ENCODE results near the gene R3HDM4.
"Not testable (repeated sequence)": the region's sequence is repeated elsewhere in the genome, so short reads cannot be mapped to it uniquely, and the experiment has no call there.

R3HDM4 gene

DNA sequence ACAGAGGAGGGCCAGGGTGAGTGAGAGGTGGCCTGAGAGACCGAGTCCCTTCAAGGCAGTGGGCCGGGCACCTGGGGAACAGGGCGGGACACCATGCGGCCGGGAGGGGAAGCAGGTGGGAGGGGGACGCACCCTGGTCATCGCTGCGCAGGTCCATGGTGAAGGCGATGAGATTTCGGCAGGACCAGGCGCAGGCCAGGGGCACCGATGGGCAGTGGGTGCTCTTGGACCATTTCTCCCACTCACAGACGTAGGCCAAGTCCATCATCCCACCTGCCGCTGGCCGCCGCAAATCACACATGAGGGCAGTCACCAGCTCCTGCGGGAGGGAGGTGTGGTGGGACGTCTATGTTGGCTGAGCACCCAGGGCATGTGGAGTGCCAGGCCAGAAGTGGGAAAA, 22.2 kb downstream of the R3HDM4 start:
- DNase-seq: no peak

- DNase-seq: no peak
Observed at GRCh38 chr19:889662-890295, 23.2 kb downstream of the R3HDM4 start.

DNA sequence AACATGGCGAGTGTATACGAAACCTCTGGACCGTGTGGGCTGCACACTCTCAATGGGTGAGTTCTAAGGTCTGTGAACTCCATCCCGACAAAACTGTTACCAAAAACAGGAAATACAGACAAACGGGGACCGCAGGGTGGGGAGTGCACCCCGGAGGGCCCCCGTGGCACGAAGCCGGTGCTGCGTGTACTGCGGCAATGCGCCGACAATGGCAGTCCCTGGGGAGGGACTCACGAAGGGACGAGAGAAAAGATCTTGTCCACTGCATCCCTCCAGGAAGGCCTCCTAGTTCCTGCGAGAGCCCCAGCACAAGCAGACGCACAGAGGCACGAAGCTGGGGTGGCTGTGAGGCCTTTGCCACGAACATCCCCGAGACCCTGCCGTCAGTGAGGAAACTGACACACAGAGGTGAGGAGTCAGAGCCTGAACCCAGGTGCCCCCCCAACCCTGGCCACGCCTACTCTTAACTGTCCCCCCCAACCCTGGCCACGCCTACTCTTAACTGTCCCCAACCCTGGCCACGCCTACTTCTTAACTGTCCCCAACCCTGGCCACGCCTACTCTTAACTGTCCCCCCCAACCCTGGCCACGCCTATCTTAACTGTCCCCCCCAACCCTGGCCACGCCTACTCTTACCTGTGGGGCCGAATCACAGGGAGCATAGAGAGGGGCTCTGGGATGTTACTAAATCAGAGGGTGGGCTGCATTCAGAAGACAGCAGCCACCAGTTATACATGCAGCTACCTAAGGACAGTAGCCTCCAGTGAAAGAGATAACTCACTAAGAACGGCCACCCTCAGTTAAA, 24.2 kb downstream of the R3HDM4 start:
- DNase-seq: no peak

- no peak for DNase-seq
Observed at GRCh38 chr19:887599-887998, 25.4 kb downstream of the R3HDM4 start.

DNA sequence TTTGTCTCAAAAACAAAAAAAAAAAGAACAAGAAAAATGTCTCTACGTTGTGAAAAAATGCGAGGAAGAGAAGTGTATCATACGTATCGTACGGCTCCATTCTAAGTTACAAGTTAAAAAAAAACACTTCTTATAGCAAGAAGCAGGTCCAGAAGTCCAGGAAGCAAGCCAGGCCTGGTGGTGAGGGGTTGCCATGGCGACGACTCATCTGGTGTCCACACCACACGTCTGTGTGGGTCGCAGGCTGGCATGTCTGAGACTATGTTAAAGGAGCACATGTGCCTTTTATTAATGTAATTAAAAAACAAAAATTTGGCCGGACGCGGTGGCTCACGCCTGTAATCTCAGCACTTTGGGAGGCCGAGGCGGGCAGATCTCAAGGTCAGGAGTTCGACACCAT, 25.9 kb downstream of the R3HDM4 start:
- DNase-seq: no peak

DNA sequence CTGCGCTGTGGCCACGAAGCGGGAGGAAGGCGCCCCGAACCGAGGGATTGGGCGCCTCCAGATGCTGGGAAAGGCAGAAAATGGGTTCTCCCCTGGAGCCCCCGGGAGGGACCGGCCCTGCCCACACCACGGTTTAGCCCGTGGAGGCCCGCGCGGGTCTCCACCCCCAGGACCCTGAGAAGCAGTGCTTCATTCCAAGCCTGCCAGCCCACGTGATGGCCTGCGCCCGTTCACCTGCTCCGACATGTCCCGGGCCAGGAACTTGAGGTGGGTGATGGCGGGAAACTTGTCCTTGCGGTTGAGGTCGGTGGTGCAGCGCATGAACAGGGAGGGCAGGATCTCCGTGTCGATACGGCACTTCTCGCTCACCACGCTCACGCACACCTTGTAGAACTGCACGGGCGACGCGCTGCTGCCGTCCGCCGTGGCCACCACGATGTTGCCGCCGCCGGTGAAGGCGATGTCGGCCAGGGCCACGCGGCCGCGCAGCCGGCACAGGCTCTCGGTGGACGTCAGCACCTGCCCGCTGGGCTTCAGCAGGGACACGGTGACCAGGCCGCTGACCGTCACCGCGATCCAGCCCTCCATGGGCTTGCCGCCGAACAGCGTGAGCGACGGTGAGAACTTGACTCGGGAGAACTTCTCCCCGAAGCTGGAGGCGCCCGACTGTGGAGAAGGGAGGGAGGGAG, 27.3 kb downstream of the R3HDM4 start:
- no peak for DNase-seq

DNA sequence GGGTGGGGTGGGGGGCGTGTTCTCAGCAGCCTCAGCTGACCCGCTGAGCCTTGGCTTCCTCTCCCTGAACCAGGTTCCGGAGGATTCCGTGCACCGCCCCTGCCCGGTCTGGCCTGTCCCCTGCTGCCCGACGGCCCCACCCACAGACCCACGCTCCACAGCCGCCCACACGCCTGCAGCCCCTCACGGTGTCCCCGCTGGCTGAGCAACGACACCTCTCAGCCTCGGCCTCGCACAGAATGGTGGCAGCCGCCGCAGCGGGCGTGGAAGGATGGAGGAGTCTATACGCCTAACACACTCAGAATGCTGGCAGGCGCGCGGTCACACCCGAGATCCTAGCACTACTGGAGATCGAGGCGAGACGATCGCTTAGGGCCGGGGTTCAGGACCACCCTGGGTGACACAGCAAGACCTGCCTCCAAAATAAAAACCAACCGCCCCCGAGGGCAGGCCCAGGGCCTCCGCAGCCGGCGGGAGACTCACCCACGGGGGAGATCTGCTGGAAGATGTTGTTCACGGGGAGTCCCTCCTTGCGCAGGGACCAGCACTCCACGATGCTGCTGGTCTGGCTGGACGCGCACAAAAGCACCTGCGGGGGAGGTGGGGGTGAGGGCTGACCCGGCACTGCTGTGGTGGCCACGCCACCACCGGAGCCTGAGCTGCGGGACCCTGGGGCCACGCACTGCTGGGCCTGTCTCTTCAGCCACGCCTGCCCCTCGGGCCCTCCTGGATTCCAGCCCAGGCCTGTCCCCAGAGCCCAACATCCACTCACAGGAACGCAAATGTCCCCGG, 28.4 kb downstream of the R3HDM4 start:
- DNase-seq: no peak

GRCh38 chr19:883661-884211, 29.3 kb downstream of the R3HDM4 start:
- DNase-seq: no peak

- DNase-seq: no peak
Observed at GRCh38 chr19:882871-883497, 30.0 kb downstream of the R3HDM4 start.

- no peak for DNase-seq
Observed at GRCh38 chr19:881385-882071, 31.5 kb downstream of the R3HDM4 start.

- DNase-seq: no peak
Observed at GRCh38 chr19:879711-880438, 33.1 kb downstream of the R3HDM4 start.

DNA sequence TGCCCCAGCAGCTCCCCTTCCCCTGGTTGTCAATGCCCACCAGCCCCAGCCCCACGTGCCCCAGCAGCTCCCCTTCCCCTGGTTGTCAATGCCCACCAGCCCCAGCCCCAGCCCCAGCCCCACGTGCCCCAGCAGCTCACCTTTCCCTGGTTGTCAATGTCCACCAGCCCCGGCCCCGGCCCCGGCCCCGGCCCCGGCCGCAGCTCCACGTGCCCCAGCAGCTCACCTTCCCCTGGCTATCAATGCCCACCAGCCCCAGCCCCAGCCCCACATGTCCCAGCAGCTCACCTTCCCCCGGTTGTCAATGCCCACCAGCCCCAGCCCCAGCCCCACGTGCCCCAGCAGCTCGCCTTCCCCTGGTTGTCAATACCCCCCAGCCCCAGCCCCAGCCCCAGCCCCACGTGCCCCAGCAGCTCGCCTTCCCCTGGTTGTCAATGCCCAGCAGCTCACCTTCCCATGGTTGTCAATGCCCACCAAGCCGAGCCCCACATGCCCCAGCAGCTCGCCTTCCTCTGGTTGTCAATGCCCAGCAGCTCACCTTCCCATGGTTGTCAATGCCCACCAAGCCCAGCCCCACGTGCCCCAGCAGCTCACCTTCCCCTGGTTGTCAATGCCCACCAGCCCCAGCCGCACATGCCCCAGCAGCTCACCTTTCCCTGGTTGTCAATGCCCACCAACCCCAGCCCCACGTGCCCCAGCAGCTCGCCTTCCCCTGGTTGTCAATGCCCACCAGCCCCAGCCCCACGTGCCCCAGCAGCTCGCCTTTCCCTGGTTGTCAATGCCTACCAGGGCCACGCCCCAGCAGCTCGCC, 34.1 kb downstream of the R3HDM4 start:
- not testable (repeated sequence) for DNase-seq

DNA sequence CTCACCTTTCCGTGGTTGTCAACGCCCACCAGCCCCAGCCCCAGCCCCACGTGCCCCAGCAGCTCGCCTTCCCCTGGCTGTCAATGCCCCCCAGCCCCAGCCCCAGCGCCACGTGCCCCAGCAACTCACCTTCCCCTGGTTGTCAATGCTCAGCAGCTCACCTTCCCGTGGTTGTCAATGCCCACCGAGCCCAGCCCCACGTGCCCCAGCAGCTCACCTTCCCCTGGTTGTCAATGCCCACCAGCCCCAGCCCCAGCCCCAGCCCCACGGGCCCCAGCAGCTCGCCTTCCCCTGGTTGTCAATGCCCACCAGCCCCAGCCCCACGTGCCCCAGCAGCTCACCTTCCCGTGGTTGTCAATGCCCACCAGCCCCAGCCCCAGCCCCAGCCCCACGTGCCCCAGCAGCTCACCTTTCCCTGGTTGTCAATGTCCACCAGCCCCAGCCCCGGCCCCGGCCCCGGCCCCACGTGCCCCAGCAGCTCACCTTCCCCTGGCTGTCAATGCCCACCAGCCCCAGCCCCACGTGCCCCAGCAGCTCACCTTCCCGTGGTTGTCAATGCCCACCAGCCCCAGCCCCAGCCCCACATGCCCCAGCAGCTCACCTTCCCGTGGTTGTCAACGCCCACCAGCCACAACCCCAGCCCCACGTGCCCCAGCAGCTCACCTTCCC, 34.9 kb downstream of the R3HDM4 start:
- not testable (repeated sequence) for DNase-seq

GRCh38 chr19:876780-877314, 36.2 kb downstream of the R3HDM4 start:
- DNase-seq: no peak

DNA sequence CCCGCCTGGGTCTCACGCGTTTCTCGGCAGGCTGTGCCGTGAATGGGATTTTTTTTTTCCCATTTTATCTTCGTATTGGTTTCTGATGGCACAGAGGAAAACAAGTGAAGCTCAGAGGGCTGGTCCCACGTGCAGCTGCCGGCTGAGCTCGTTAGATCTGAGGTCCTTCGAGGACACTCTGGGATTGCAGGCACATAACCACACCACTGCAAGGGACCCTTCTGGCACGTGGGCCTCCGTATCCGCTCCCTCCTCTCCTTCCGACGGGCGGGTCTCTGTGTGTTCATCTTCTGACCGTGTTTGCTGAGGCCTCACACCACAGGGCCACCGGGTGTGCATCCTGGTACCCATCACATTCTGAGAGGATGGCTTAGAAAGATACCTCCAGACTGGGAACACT, 36.9 kb downstream of the R3HDM4 start:
- no peak for DNase-seq

GRCh38 chr19:875265-875879, 37.6 kb downstream of the R3HDM4 start:
- DNase-seq: no peak

- no peak for DNase-seq
Observed at GRCh38 chr19:873561-874041, 39.4 kb downstream of the R3HDM4 start.

- no peak for DNase-seq
Observed at GRCh38 chr19:873084-873483, 39.9 kb downstream of the R3HDM4 start.
